ENCODE data around the gene SPAAR. TPM values are rescaled to one million over a fixed set of nuclear protein-coding genes. Genes with fewer than 3 reads are reported as not detected.

Gene SPAAR
- total and polyA plus RNA-seq, 9 of the 15 experiments (the other 6 are each of a cell fraction or from before 2014, with no cell fraction given), result not detected

- FAIRE-seq (peak; percentile 91), DNase-seq (ENCODE audit: extremely low read depth in 1 of 4, low spot score in 3 of 4) (peak; percentile 51 to 67 (median 55)), ATAC-seq (peak; percentile 79)
- Histone ChIP-seq H3K9me1 (ENCODE audit: control insufficient read depth, insufficient read depth, low read length) (no peaks in the 10 kb centered on the region), H3K4me3 (no peak overlapping the region), H3K79me2 (ENCODE audit: control insufficient read depth, insufficient read depth, low read length) (no peaks in the 10 kb centered on the region), H3K27ac (ENCODE audit: extremely low read depth, low read depth, low read length) (no peak overlapping the region), H3K36me3 (ENCODE audit: control insufficient read depth, insufficient read depth, low read length) (no peaks in the 10 kb centered on the region), H2AFZ (ENCODE audit: low read depth, low read length) (no peak overlapping the region), H3K9ac (ENCODE audit: insufficient read depth in 1 of 2, low read depth in 2 of 2, low read length in 2 of 2) (no peak overlapping the region), H3K9me3 (replicated peaks; ENCODE audit: control insufficient read depth, insufficient read depth, low read depth, low read length) (no peaks in the 10 kb centered on the region), H3K4me2 (ENCODE audit: insufficient read depth, low read length) (no peak overlapping the region), H4K20me1 (replicated peaks; ENCODE audit: control insufficient read depth, insufficient read depth, low read length) (no peaks in the 10 kb centered on the region), H3K27me3 (ENCODE audit: control insufficient read depth in 2 of 2, insufficient read depth in 2 of 2, low read length in 2 of 2) (no peaks in the 10 kb centered on the region; a peak in 1 of 5 replicates), H3K4me1 (replicated peaks in 1 of 2; ENCODE audit: control insufficient read depth in 2 of 2, insufficient read depth in 2 of 2, low read length in 2 of 2) (peaks cover 0 to 20% of the 10 kb centered on the region in 2 experiments; a peak in 3 of 5 replicates)
- in situ Hi-C loops (cut with MboI), result loop anchor here (5.0 kb wide), 2 partner anchors 44 to 114 kb away; no protein-coding TSS in a partner anchor
- BruUV-seq (replicated peaks), result no TSS peak
- intact Hi-C loops (cut with micrococcal nuclease), result loop anchor here (2.0 kb wide), 2 partner anchors 42 to 120 kb away; no protein-coding TSS in a partner anchor
- POLR2A ChIA-PET, result interaction anchor here (0.6 to 1.3 kb wide), 3 partner anchors 21 to 258 kb away, joined by 3 to 4 read pairs (median 3); no protein-coding TSS in a partner anchor
- 28% methylated on average over 3 of the region's 3 CpGs for WGBS (ENCODE audit: insufficient coverage, low coverage, missing lambda C conversion rate)
- CTCF ChIA-PET (ENCODE audit: low intra/inter-chr PET ratio), result interaction anchor here (0.7 to 3.2 kb wide), 5 partner anchors 37 to 121 kb away, joined by 3 to 22 read pairs (median 6); no protein-coding TSS in a partner anchor
- TF ChIP-seq KAT8 (IDR thresholded peaks at IDR 0.05; ENCODE audit: low read depth), result no peak
- TF ChIP-seq RFX1 (IDR thresholded peaks at IDR 0.05), result peak; percentile 55
- TF ChIP-seq ZNF146 (CRISPR knock-in tag; IDR thresholded peaks at IDR 0.05; ENCODE audit: unreplicated experiment), result no peak
- TF ChIP-seq, protein P1, sequence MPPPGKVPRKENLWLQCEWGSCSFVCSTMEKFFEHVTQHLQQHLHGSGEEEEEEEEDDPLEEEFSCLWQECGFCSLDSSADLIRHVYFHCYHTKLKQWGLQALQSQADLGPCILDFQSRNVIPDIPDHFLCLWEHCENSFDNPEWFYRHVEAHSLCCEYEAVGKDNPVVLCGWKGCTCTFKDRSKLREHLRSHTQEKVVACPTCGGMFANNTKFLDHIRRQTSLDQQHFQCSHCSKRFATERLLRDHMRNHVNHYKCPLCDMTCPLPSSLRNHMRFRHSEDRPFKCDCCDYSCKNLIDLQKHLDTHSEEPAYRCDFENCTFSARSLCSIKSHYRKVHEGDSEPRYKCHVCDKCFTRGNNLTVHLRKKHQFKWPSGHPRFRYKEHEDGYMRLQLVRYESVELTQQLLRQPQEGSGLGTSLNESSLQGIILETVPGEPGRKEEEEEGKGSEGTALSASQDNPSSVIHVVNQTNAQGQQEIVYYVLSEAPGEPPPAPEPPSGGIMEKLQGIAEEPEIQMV (tag; conservative IDR thresholded peaks at IDR 0.05; ENCODE audit: low read depth), result no peak
- TF ChIP-seq, protein P2, sequence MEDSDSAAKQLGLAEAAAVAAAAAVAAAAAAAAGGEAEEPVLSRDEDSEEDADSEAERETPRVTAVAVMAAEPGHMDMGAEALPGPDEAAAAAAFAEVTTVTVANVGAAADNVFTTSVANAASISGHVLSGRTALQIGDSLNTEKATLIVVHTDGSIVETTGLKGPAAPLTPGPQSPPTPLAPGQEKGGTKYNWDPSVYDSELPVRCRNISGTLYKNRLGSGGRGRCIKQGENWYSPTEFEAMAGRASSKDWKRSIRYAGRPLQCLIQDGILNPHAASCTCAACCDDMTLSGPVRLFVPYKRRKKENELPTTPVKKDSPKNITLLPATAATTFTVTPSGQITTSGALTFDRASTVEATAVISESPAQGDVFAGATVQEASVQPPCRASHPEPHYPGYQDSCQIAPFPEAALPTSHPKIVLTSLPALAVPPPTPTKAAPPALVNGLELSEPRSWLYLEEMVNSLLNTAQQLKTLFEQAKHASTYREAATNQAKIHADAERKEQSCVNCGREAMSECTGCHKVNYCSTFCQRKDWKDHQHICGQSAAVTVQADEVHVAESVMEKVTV (CRISPR knock-in tag; IDR thresholded peaks at IDR 0.05), result 0 out of 2 replicates have a peak, but pooled peaks have one; percentile 34
- no peak for TF ChIP-seq CCNT2 (IDR thresholded peaks at IDR 0.05; ENCODE audit: borderline replicate concordance, extremely low read depth, insufficient read length, low read depth, low read length)
- TF ChIP-seq E2F5 (CRISPR knock-in tag; IDR thresholded peaks at IDR 0.05), result no peak
- TF ChIP-seq SRF (CRISPR knock-in tag; IDR thresholded peaks at IDR 0.05), result no peak
- TF ChIP-seq ZNF280A (IDR thresholded peaks at IDR 0.05; ENCODE audit: low read depth, partially characterized antibody), result no peak
- no peak for TF ChIP-seq MITF (IDR thresholded peaks at IDR 0.05)
- TF ChIP-seq RBM39 (optimal IDR thresholded peaks at IDR 0.05; ENCODE audit: low read depth, low read length), result no peak
- TF ChIP-seq NR4A1 (CRISPR knock-in tag; IDR thresholded peaks at IDR 0.05), result no peak
- no peak for TF ChIP-seq NR4A1 (tag; IDR thresholded peaks at IDR 0.05)
- TF ChIP-seq KLF10 (CRISPR knock-in tag; IDR thresholded peaks at IDR 0.05), result no peak
- no peak for TF ChIP-seq PML (IDR thresholded peaks at IDR 0.05; ENCODE audit: low read length)
These were observed 6.2 kb upstream of the SPAAR start for GRCh38 chr9:35903049-35903448.

Data from K562 (cell line).